Glutamatergic neuron (in vitro differentiated cells): ENCODE data around the gene KLF8. TPM values are rescaled to one million over a fixed set of nuclear protein-coding genes. Genes with fewer than 3 reads are reported as not detected.
"Not testable (repeated sequence)": the region's sequence is repeated elsewhere in the genome, so short reads cannot be mapped to it uniquely, and the experiment has no call there.

Experiments
- DNase-seq: peaks from one replicate; pipeline ENCODE4 v3.0.0; 2022
- H3K27ac Mint-ChIP-seq: one replicate; pipeline ENCODE4 v1.8.0; 2020; ENCODE audit warnings: mild to moderate bottlenecking, mixed read lengths, inconsistent platforms; ENCODE audit not compliant: unreplicated experiment
- H3K27me3 Mint-ChIP-seq: one replicate; pipeline ENCODE4 v1.8.0; 2020; ENCODE audit warnings: mild to moderate bottlenecking, moderate library complexity, mixed read lengths, inconsistent platforms; ENCODE audit not compliant: unreplicated experiment
- H3K36me3 Mint-ChIP-seq: one replicate; pipeline ENCODE4 v1.8.0; 2020; ENCODE audit warnings: mild to moderate bottlenecking, mixed read lengths, inconsistent platforms; ENCODE audit not compliant: unreplicated experiment
- H3K4me1 Mint-ChIP-seq: one replicate; pipeline ENCODE4 v1.8.0; 2020; ENCODE audit warnings: mild to moderate bottlenecking, low read depth, mixed read lengths, inconsistent platforms; ENCODE audit not compliant: unreplicated experiment
- H3K4me3 Mint-ChIP-seq: one replicate; pipeline ENCODE4 v1.8.0; 2020; ENCODE audit warnings: mild to moderate bottlenecking, mixed read lengths, inconsistent platforms; ENCODE audit not compliant: unreplicated experiment
- H3K9me3 Mint-ChIP-seq: one replicate; pipeline ENCODE4 v1.8.0; 2020; ENCODE audit warnings: mild to moderate bottlenecking, moderate library complexity, mixed read lengths, inconsistent platforms; ENCODE audit not compliant: unreplicated experiment
- long read RNA-seq: library from polyadenylated mRNA; unstranded; transcript quantifications from one replicate; pipeline ENCODE4 v2.0.0, GENCODE V29; 2020; ENCODE audit not compliant: unreplicated experiment
- total RNA-seq: library from RNA; stranded (reverse); fragmentation: NEBNext Ultra II Directional; extraction: Animal tissue kit (Norgen Biotek cat#: 25700); gene quantifications from one replicate; pipeline ENCODE4 v1.2.1, GENCODE V29; 2021; ENCODE audit not compliant: unreplicated experiment
- TF ChIP-seq, protein P1 (sequence below): fragments of 200-600 bp; sonication (generic); IDR thresholded peaks from one replicate; pipeline ENCODE4 v1.5.0; 2021; ENCODE audit not compliant: partially characterized antibody, unreplicated experiment

The KLF8 gene
- total RNA-seq, result 9.4 TPM
- long read RNA-seq, partial matches to known transcripts, result 0 of 1 reads
- long read RNA-seq, other reads (novel, unspliced or antisense), result 0 of 1 reads

DNA sequence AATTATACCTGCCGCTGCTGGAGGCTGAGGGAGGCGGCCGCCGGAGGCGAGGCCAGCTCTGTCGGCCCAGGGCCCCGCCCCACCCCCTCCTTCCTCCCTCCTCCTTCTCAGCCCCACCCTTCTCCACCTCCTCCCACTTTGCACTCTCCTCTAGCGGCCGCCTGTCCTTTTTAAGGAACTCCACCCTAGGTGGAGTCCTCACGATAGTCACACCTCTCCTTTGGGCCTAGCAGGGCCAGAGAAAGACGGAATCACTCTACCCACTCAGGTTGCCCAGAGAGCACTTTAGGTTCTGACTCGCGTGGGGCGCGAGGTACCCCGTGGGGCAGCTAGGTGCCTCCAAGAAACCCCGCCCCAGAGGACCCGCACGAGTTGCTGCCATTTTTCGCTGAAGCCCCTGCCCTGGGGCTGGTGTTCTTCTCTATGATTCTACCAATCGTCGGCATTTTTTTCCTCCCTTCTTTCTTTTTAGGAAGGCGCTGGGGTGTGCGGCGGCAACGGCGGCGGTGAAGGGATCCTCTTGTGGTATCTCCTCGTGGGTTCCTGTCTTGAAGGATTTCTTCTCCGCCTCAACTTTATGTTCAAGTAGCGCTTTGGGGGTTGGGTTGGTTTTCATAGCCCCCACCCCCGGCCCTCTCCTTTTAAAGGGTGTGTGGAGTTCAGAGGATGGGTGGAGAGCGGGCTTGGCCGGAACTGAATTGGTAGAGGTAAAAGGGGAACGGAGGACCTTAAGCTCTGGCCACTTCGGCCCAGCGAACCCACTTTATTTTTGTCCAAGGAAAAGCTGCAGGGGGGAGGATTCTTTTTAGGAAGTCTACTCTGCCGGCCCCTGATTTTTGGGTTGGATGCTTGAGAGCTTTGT is at the start of gene KLF8:
Gene KLF8 (plus strand): TSS at position 136 of the 862 bp plus-strand sequence. CDS start 979 bp downstream, outside the sequence.
- peak; percentile 29 for DNase-seq
- no peak within 1 kb of the TSS for H3K27ac Mint-ChIP-seq

DNA sequence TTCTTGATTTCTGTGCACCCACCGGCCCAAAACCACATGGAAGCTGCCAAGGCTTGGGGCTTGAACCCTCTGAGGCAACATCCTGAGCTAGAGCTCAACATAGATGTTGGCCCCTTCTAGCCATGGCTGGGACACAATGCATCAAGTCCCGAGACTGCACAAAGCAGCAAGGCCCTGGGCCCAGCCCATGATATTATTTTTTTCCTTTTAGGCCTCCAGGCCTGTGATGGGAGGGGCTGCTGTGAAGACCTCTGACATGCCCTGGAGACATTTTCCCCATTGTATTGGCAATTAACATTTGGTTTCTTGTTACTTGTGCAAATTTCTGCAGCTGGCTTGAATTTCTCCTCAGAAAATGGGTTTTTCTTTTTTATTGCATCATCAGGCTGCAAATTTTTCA is 25.2 kb upstream of the KLF8 start:
- H3K9me3 Mint-ChIP-seq, DNase-seq, H3K4me1 Mint-ChIP-seq, H3K27me3 Mint-ChIP-seq, H3K27ac Mint-ChIP-seq, H3K4me3 Mint-ChIP-seq, H3K36me3 Mint-ChIP-seq: not testable (repeated sequence)

More for the DNA sequence above, at the start of gene KLF8:
- H3K4me1 Mint-ChIP-seq, result peaks cover 5% of the 10 kb centered on the region
- H3K9me3 Mint-ChIP-seq, result no peaks in the 10 kb centered on the region
- H3K4me3 Mint-ChIP-seq, result peak within 1 kb of the TSS; percentile 89
- peaks cover 3% of the 10 kb centered on the region for H3K27me3 Mint-ChIP-seq
- no peaks in the 10 kb centered on the region for H3K36me3 Mint-ChIP-seq
- TF ChIP-seq, protein P1, sequence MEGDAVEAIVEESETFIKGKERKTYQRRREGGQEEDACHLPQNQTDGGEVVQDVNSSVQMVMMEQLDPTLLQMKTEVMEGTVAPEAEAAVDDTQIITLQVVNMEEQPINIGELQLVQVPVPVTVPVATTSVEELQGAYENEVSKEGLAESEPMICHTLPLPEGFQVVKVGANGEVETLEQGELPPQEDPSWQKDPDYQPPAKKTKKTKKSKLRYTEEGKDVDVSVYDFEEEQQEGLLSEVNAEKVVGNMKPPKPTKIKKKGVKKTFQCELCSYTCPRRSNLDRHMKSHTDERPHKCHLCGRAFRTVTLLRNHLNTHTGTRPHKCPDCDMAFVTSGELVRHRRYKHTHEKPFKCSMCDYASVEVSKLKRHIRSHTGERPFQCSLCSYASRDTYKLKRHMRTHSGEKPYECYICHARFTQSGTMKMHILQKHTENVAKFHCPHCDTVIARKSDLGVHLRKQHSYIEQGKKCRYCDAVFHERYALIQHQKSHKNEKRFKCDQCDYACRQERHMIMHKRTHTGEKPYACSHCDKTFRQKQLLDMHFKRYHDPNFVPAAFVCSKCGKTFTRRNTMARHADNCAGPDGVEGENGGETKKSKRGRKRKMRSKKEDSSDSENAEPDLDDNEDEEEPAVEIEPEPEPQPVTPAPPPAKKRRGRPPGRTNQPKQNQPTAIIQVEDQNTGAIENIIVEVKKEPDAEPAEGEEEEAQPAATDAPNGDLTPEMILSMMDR, result no peak

DNA sequence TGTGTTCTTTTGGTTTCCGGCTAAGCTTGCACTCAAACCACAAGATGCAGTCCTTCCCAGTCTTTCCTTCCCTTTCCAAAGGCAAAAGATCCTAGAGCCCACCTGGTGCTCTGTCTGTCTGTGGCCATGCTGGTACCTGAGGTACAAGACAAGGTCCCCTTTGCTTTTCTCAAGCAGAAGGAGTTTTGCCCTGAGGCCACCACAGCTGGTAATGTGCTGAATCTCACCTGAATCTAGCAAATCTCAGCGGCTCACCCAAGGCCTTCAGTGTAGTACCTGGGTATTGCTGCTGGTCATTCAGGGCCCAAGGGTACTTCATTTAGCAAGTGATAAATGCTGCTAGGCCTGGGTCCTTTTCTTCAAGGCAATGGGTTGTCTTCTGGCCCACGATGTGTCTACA is 20.5 kb upstream of the KLF8 start:
- Mint-ChIP-seq H3K36me3 (no peaks in the 10 kb centered on the region), H3K27ac (no peak overlapping the region), H3K4me1 (no peaks in the 10 kb centered on the region), H3K27me3 (peaks cover 5% of the 10 kb centered on the region), H3K4me3 (no peak overlapping the region), H3K9me3 (no peaks in the 10 kb centered on the region)
- no peak for DNase-seq
- TF ChIP-seq, protein P1, result no peak

DNA sequence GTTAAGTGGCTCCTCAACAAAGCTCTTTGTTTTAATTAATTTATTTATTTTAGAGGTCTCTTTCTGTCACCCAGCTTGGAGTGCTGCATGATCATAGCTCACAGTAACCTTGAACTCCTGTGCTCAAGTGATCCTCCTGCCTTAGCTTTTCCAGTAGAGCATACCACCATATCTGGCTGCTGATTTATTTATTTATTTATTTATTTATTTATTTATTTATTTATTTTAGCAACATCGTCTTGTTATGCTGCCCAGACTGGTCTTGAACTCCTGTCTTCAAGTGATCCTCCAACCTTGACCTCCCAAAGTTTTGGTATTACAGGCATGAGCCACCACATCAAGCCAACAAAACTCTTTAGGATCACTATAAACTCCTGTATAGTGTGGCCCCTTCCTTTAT is 15.8 kb upstream of the KLF8 start:
- H3K9me3 Mint-ChIP-seq, result no peaks in the 10 kb centered on the region
- TF ChIP-seq, protein P1, result no peak
- H3K27me3 Mint-ChIP-seq, result peaks cover 5% of the 10 kb centered on the region
- DNase-seq, result no peak
- H3K27ac Mint-ChIP-seq, result no peak overlapping the region
- H3K4me3 Mint-ChIP-seq, result no peak overlapping the region
- no peaks in the 10 kb centered on the region for H3K4me1 Mint-ChIP-seq
- H3K36me3 Mint-ChIP-seq, result no peaks in the 10 kb centered on the region

DNA sequence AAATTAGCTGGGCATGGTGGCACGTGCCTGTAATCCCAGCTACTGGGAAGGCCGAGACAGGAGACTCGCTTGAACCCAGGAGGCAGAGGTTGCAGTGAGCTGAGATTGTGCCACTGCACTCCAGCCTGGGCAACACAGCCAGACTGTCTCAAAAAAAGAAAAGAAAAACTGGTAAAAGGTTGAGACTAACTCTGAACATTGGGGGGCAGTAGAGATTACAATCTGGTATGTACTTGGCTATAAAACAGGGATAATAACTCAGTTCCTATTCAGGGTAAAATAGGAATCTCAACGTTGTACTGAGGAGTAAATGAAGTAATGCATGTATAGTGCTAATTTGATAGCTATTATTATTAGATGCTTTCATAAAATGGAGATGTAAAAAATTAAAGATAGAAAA is 12.5 kb upstream of the KLF8 start:
- Mint-ChIP-seq H3K36me3 (no peaks in the 10 kb centered on the region), H3K4me3 (no peak overlapping the region), H3K27me3 (peaks cover 1% of the 10 kb centered on the region), H3K4me1 (no peaks in the 10 kb centered on the region), H3K27ac (no peak overlapping the region), H3K9me3 (no peaks in the 10 kb centered on the region)
- TF ChIP-seq, protein P1, result no peak
- DNase-seq, result no peak
